Adrenal gland (tissue), 12 donors: Measurements from ENCODE around the gene THSD7B. TPM values are rescaled to one million over a fixed set of nuclear protein-coding genes. Genes with fewer than 3 reads are reported as not detected.
A peak's percentile ranks its signal among the peaks of the same experiment; 100 is the strongest.

Source experiments
- DNase-seq, 7 donors: peaks; one replicate each; pipeline ENCODE4 v3.0.0-alpha.2; 2019 to 2020
- H3K27ac ChIP-seq, 5 donors: fragments of 200-600 bp; sonication (generic) in 4 of 5; 1 replicate in 3 of 5; 2 replicates in 2 of 5; pipeline versions ENCODE4 v1.5.1 to v1.8.0; 2016 to 2020; ENCODE audit warnings: mild to moderate bottlenecking in 1 of 5
- H3K27me3 ChIP-seq: fragments of 200-600 bp; 2 replicates; pipeline ENCODE4 v1.8.0; 2021
- H3K36me3 ChIP-seq, 2 donors: fragments of 200-600 bp; replicated peaks in 1 of 2; 1 replicate in 1 of 2; 2 replicates in 1 of 2; pipeline versions ENCODE4 v1.5.1 to v1.8.0; 2018 to 2022
- H3K4me1 ChIP-seq, 2 donors: fragments of 200-600 bp; replicated peaks in 1 of 2; 1 replicate in 1 of 2; 2 replicates in 1 of 2; pipeline versions ENCODE4 v1.5.1 to v1.8.0; 2018 to 2021
- H3K4me3 ChIP-seq, 4 donors: fragments of 200-600 bp; sonication (generic) in 3 of 4; one replicate each; pipeline ENCODE4 v1.5.1; 2016 to 2018
- H3K9me3 ChIP-seq, 3 donors: fragments of 200-600 bp; sonication (generic) in 1 of 3; replicated peaks in 1 of 3; 1 replicate in 2 of 3; 2 replicates in 1 of 3; pipeline versions ENCODE4 v1.5.1 to v1.8.0; 2016 to 2021
- CTCF ChIP-seq, 6 experiments: fragments of 450-650 bp in 4 of 6; fragments of 200-600 bp in 2 of 6; sonication (generic) in 1 of 6; IDR thresholded peaks; 1 replicate in 5 of 6; 2 replicates in 1 of 6; pipeline versions ENCODE4 v1.5.1 to v1.8.0; 2016 to 2021; ENCODE audit warnings: antibody characterized with exemption in 6 of 6, mild to moderate bottlenecking in 2 of 6, moderate library complexity in 1 of 6
- POLR2A ChIP-seq, 2 donors: fragments of 450-650 bp; IDR thresholded peaks; one replicate each; pipeline ENCODE4 v1.6.1; 2017; ENCODE audit warnings: antibody characterized with exemption in 2 of 2, mild to moderate bottlenecking in 2 of 2, moderate library complexity in 1 of 2
- WGBS, 4 donors: extraction: QIAGEN DNeasy Blood & Tissue Kit in 2 of 4; methylation state at CpG; one replicate each; pipeline versions ENCODE4 v1.1.5 to v1.1.7; 2013 to 2017; 5-methylcytosine and 5-hydroxymethylcytosine counted together
- intact Hi-C, 2 donors: fragments of 100-400 bp; cut with DNase I; formaldehyde crosslinking; loops; one replicate each; pipeline versions ENCODE4 v1.14.1 to v1.15.0; 2022 to 2023
- polyA plus RNA-seq, 3 donors: library from polyadenylated mRNA; stranded (reverse); fragments of 200-250 nt in 2 of 3; fragments of 350-450 nt in 1 of 3; fragmentation: Illumina TruSeq in 1 of 3; extraction: RNeasy Lipid Tissue Mini Kit (QIAGEN cat#74804) in 1 of 3; gene quantifications; one replicate each; pipeline ENCODE4 v1.2.3, GENCODE V29; 2013 to 2014
- total RNA-seq, 9 donors: library from RNA; depleted of rRNA in 4 of 9; stranded (reverse); fragments of >200 nt in 4 of 9; fragments of 120-200 nt in 1 of 9; fragmentation: NEBNext Ultra II Directional in 1 of 9; extraction: Animal tissue kit (Norgen Biotek cat#: 25700) in 1 of 9; gene quantifications; one replicate each; pipeline versions ENCODE4 v1.1.0 to v1.2.4, GENCODE V29; 2013 to 2023
- donor health status: healthy with polysubstance abuse.
- donor health status: Bipolar disorder and iron deficiency.
- donor health status: DM: yes; HTN: yes; CAD: no.
- donor health status: DM: no; HTN: no; CAD: no.
- donor health status: DM: no; HTN: no; CAD: no.
- donor health status: DM: yes; HTN: yes; CAD: no.

The THSD7B gene
- total and polyA plus RNA-seq, 12 donors, result under 0.01 to 0.44 (median 0.12) TPM; not detected in 4

- H3K4me3 ChIP-seq, result no peak overlapping the region
- H3K27ac ChIP-seq, result no peak overlapping the region
- H3K27me3 ChIP-seq, result no peaks in the 10 kb centered on the region
- intact Hi-C loops, result no loop called here
- TF ChIP-seq CTCF (IDR thresholded peaks at IDR 0.05) (no peak), POLR2A (IDR thresholded peaks at IDR 0.05) (no peak)
- 33 to 48% (median 41%) methylated on average over 8 to 13 of the region's 13 CpGs for WGBS, 4 donors
- no peaks in the 10 kb centered on the region for H3K4me1 ChIP-seq
- no peaks in the 10 kb centered on the region for H3K36me3 ChIP-seq
- DNase-seq, result peak in 1 of 7 donors; percentile 52
- no peaks in the 10 kb centered on the region for H3K9me3 ChIP-seq
Observed at GRCh38 chr2:137190411-137191195, 425.3 kb downstream of the THSD7B start.

GRCh38 chr2:137192366-137193310 lies 427.3 kb downstream of the THSD7B start:
- WGBS, 4 donors, result 69 to 87% (median 81%) methylated on average over 6 of the region's 6 CpGs
- H3K4me1 ChIP-seq, result no peaks in the 10 kb centered on the region
- H3K27ac ChIP-seq, result no peak overlapping the region
- no peaks in the 10 kb centered on the region for H3K36me3 ChIP-seq
- H3K27me3 ChIP-seq, result no peaks in the 10 kb centered on the region
- TF ChIP-seq POLR2A (IDR thresholded peaks at IDR 0.05) (no peak), CTCF (IDR thresholded peaks at IDR 0.05) (no peak)
- no peak overlapping the region for H3K4me3 ChIP-seq
- H3K9me3 ChIP-seq, result no peaks in the 10 kb centered on the region
- intact Hi-C loops, result no loop called here
- DNase-seq, result no peak

DNA sequence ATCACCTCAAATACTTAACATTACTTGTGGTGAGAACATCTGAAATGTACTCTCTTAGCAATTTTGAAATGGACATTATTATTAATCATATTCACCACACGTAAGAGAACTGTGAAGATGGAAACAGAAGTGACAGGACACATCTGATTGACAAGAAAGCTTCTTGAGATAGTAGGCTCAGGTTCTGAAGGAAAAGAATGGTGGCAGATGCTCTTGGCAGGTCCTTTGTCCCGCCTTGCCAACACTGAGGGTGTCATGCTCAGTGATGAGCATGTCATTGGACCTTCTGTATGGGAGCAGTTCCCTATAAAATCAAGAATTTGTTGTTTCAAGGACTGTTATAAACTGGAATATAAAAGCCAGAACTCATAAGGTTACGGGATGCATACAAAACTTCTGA lies 428.1 kb downstream of the THSD7B start:
- no peak overlapping the region for H3K4me3 ChIP-seq
- TF ChIP-seq CTCF (IDR thresholded peaks at IDR 0.05), result no peak
- TF ChIP-seq POLR2A (IDR thresholded peaks at IDR 0.05), result no peak
- intact Hi-C loops, result no loop called here
- H3K4me1 ChIP-seq, result no peaks in the 10 kb centered on the region
- H3K27me3 ChIP-seq, result no peaks in the 10 kb centered on the region
- H3K9me3 ChIP-seq, result no peaks in the 10 kb centered on the region
- WGBS, 4 donors, result 87 to 97% (median 87%) methylated on average over 3 of the region's 3 CpGs
- H3K36me3 ChIP-seq, result no peaks in the 10 kb centered on the region
- no peak for DNase-seq
- no peak overlapping the region for H3K27ac ChIP-seq

- no peak for TF ChIP-seq CTCF (IDR thresholded peaks at IDR 0.05)
- no peak for TF ChIP-seq POLR2A (IDR thresholded peaks at IDR 0.05)
- Histone ChIP-seq H3K27ac (no peak overlapping the region), H3K9me3 (no peaks in the 10 kb centered on the region), H3K36me3 (no peaks in the 10 kb centered on the region), H3K27me3 (no peaks in the 10 kb centered on the region), H3K4me1 (no peaks in the 10 kb centered on the region), H3K4me3 (no peak overlapping the region)
- no peak for DNase-seq
- intact Hi-C loops, result no loop called here
- WGBS, 4 donors, result 30 to 50% (median 36%) methylated on average over 1 of the region's 1 CpG
Observed at GRCh38 chr2:137194111-137194510, 428.8 kb downstream of the THSD7B start.
